A549 treated with AZD9567 at 1 μM for 4 hours (cell line): Measurements from ENCODE around the gene ERBB3. TPM values are rescaled to one million over a fixed set of nuclear protein-coding genes. Genes with fewer than 3 reads are reported as not detected.

Experiments used
- total RNA-seq: library from RNA; stranded (reverse); fragments of 200-300 nt; extraction: Qiagen RNA extraction; gene quantifications from 5 replicates; pipeline ENCODE4 v1.2.3, GENCODE V29; 2022; ENCODE audit not compliant: insufficient read depth

ERBB3 gene
- total RNA-seq: 0.93 to 5.5 TPM (median 1.8 TPM) in 5 replicates

DNA sequence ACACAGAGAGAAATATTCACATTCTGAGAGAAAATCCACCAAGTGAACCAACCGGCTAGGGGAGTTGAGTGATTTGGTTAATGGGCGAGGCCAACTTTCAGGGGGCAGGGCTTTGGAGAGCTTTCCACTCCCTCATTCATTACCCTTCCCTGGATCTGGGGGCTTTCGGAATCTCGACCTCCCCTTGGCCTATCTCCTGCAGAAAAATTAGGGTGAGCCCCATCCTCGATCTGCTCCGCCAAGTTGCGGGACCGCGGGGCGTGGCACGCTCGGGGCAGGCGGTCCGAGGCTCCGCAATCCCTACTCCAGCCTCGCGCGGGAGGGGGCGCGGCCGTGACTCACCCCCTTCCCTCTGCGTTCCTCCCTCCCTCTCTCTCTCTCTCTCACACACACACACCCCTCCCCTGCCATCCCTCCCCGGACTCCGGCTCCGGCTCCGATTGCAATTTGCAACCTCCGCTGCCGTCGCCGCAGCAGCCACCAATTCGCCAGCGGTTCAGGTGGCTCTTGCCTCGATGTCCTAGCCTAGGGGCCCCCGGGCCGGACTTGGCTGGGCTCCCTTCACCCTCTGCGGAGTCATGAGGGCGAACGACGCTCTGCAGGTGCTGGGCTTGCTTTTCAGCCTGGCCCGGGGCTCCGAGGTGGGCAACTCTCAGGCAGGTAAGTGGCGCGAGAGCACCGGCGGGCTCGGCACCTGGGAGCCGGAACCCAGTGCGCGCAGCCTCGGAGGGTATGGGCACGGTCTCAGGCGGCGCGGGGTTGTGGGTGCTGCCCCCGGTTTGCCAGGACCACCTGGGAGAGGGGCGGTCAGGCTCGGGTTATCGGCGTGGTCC is at the start of gene ERBB3:
TSS of gene ERBB3 (plus strand) at position 443 of the 833 bp plus-strand sequence. CDS start at position 579, 136 bp downstream.

DNA sequence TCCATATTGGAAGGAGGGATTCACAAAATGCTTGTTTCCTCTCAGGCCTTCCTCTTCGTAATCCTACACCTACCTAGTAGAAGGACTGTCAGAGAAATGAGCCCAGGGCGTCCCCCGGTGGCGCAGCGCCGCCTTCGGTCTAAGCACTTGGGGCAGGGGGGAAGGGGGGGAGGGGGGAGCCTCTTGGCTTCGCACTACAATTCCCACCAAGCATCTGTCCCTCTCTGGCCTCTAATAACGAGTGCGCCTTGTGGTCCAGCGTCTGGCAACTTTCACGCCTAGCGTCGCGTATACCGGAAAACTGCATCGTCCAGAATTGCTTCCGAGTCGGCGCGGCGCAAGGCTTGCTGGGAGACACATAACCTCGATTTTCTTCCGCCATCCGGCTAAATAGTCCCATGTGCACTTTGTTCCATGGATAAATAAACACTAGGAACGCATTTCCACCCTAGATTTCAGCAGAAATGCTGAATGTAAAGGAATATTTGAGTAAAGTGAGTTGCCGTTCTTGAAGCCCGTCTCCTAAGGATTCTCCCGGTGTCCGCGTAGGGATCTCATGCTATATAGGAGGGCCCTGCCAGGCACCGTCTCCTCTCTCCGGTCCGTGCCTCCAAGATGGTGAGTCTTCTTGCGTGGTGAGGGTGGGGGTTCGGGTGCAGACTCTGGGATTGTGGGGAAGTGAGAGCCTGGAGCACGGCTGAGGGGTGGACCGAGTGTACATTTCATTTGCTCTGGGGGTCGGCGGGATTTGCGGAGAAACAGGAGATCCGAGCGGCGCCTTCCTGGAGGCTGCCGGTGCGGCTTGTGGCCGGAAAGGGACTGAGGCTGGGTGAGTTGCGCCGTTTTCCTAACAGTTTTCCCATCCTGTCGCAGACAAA is 38.2 kb upstream of the ERBB3 start, which contains the start of gene RPS26:
TSS of gene RPS26 (plus strand) at position 367 of the 878 bp plus-strand sequence. CDS start at position 616, 249 bp downstream.

DNA sequence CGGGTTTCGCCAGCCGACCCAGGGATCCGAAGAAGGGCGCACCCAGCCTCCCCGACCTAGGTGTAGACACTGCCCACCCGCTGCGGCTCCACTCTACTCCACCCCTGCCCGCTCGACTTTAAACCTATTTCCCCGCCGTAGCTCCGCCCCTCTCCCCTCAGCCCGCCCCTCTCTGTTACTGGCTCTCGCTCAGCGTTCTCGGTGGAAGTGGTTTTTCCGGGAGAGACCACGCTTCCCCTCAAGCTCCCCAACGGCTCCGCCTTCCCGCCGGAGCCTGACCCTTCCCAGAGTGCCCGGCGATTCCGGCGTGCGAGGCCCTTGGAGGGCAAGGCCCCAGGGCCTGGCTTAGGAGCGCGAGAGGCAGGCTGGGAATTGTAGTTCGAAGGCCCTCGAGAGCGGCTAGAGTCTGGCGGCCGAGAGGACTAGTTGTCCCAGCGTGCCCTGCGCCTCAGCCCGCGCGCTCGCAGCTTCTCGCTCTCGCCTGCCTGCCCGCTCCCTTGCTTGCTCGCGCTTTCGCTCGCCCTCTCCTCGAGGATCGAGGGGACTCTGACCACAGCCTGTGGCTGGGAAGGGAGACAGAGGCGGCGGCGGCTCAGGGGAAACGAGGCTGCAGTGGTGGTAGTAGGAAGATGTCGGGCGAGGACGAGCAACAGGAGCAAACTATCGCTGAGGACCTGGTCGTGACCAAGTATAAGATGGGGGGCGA is 24.3 kb downstream of the ERBB3 start, which contains the start of gene PA2G4:
TSS of gene PA2G4 (plus strand) at position 451 of the 706 bp plus-strand sequence. CDS start at position 630, 179 bp downstream.

DNA sequence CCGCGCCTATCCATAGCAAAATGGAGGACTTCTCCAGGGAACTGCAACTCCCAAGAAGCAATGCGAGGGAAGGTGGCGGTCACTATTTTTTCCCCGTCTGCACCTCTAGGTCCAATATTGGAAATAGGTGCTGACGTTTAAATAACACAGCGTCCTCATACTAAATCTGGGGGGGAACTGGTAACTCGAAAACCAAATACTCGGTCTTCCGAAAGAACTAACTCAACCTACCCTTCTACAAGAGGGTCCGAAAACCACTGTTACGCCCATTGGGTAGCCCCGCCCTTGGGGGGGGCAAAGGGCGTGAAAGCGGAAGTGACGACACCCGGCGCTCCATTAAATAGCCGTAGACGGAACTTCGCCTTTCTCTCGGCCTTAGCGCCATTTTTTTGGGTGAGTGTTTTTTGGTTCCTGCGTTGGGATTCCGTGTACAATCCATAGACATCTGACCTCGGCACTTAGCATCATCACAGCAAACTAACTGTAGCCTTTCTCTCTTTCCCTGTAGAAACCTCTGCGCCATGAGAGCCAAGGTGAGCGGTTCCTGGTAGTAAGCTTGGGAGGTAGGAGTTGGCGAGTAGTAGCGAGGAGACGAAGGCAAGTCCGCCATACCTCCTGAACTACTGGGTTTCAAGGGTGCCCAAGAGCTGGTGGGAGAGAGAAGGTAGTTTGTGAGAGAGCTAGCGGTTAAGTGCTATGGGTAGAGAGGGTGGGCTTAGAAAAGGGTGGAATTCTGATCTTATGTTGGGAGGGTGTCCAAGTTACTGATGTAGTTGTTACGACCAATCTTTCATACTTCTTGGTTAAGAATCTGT is 36.5 kb downstream of the ERBB3 start, which contains the start of gene RPL41:
TSS of gene RPL41 (plus strand) at position 367 of the 815 bp plus-strand sequence.

DNA sequence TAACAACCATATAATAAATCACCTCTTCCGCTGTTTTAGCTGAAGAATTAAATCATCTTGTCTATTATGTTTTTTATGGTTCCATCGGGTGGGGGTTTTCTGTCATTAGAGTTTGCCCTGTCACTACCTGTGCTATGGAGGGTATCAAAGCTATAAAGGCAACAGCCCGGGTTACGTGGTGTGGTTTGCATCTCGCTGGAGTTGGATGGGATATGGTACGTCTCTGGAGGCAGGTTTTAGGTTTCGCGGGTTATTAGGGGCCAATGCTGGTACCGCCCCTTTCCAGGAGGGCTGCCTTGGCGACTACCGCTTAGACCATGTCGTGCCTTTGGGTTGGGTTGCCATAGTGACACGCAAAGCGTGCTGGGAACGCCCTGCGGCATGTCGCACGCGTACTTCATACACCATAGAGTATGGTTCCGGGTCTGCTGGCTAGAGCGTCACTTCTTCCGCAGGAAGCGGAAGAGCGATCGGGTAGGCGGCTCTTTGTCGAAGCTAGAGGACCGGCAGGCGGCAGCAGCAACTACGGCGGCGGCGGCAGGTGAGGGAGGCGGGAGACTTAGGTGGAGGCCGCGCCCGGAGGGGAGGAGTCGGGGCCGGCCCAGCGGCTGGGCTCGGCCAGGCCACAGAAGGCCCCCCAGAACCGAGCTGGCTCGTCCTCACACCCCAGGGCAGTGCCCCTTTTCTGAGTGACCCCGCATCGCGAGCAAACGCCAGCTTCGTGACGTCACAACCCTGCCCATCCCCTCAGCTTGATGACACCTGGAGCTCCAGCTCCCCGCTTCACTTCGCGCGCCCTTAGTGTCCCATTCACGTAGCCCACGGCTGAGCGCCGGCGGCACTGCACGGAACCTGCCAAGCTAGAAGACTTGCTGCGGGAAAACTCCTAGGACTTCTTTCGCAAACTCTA is 38.1 kb downstream of the ERBB3 start, which contains the start of gene ZC3H10:
TSS of gene ZC3H10 (plus strand) at position 489 of the 910 bp plus-strand sequence. CDS start 2,297 bp downstream, outside the sequence.

DNA sequence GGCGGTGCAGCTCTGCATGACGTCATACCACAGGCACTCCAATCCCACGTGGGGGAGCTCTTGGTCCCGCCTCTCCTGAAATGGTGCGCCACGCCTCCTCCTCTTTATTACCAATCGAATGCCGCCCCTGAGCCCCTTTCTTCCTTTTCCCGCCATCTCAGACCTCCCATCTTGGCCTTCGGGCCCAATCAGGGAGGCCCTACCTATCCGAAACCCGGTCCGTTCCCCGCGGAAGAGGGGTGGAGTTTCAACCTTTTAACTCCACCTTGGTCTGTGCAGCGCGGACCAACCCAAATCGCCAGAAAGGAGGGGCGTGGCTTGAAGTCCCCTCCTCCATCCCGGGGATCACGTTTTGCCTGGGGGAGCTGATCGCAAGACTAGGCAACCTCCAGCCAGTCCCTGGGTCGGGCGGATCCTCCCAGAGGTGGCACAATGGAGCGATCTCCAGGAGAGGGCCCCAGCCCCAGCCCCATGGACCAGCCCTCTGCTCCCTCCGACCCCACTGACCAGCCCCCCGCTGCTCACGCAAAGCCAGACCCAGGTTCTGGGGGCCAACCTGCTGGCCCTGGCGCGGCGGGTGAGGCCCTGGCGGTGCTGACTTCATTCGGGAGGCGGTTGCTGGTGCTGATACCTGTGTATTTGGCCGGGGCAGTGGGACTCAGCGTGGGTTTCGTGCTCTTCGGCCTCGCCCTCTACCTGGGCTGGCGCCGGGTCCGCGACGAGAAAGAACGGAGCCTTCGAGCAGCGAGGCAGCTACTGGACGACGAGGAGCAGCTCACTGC is 48.1 kb downstream of the ERBB3 start, which contains the start of gene ESYT1:
TSS of gene ESYT1 (plus strand) at position 380 of the 782 bp plus-strand sequence. CDS start at position 433, 53 bp downstream.

DNA sequence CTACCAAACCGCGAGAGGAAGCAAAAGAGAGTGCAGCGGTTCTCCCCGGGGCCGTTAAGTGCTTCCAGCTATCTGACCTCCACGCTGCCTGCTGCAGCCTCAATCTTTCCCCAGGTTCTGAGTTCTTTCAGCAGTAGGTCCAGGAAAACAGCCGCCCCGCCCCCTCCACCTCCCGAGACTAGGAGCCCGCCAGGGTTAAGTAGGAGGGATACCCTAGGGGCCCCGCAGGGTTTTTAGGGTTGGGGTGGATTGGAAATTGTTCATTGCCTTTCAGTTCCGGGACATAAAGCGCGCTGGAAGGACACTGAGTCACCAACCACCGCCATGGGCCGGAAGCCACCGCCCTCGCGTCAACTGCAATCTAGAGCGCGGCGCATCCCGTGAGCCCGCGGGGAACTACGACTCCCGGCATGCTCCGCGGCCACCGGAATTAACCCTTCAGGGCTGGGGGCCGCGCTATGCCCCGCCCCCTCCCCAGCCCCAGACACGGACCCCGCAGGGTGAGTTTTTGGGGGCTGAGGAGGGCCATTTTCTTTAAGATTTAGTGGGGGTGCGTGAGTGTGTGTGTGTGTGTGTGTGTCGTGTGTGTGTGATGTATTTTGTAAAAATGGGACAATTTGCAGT is 72.3 kb downstream of the ERBB3 start, which contains the start of gene MYL6B:
TSS of gene MYL6B (plus strand) at position 456 of the 624 bp plus-strand sequence. CDS start 1,332 bp downstream, outside the sequence.

Other genes with a start within 250 kb of the ERBB3 start
- 0.12 to 0.29 TPM (median 0.20 TPM) in 4 of 5 replicates, not detected in the other for gene MMP19, start 237.2 kb upstream of the ERBB3 start, total RNA-seq
- gene PYM1, start 152.3 kb upstream of the ERBB3 start, total RNA-seq: 38.0 to 46.9 TPM (median 40.9 TPM) in 5 replicates
- gene DGKA, start 149.0 kb upstream of the ERBB3 start, total RNA-seq: 16.5 to 52.6 TPM (median 18.3 TPM) in 5 replicates
- 0.73 to 2.4 TPM (median 0.96 TPM) in 5 replicates for gene PMEL, start 114.1 kb upstream of the ERBB3 start, total RNA-seq
- gene CDK2, start 113.3 kb upstream of the ERBB3 start, total RNA-seq: 46.4 to 94.3 TPM (median 55.3 TPM) in 5 replicates
- gene RAB5B, start 106.1 kb upstream of the ERBB3 start, total RNA-seq: 27.4 to 34.9 TPM (median 33.8 TPM) in 5 replicates
- 6.4 to 10.7 TPM (median 8.1 TPM) in 5 replicates for gene SUOX, start 82.9 kb upstream of the ERBB3 start, total RNA-seq
- 1.5 to 2.2 TPM (median 1.9 TPM) in 5 replicates for gene IKZF4, start 59.1 kb upstream of the ERBB3 start, total RNA-seq
- 460 to 862 TPM (median 750 TPM) in 5 replicates for gene RPS26, start 38.2 kb upstream of the ERBB3 start, total RNA-seq
- gene PA2G4, start 24.4 kb downstream of the ERBB3 start, total RNA-seq: 280 to 304 TPM (median 287 TPM) in 5 replicates
- gene RPL41, start 36.5 kb downstream of the ERBB3 start, total RNA-seq: 3,768 to 6,003 TPM (median 5,882 TPM) in 5 replicates
- 2.7 to 3.5 TPM (median 3.0 TPM) in 5 replicates for gene ZC3H10, start 38.1 kb downstream of the ERBB3 start, total RNA-seq
- gene ESYT1, start 48.1 kb downstream of the ERBB3 start, total RNA-seq: 59.9 to 76.2 TPM (median 68.0 TPM) in 5 replicates
- gene MYL6B, start 72.4 kb downstream of the ERBB3 start, total RNA-seq: 45.1 to 79.4 TPM (median 77.9 TPM) in 5 replicates
- gene MYL6, start 78.2 kb downstream of the ERBB3 start, total RNA-seq: 2,096 to 2,356 TPM (median 2,204 TPM) in 5 replicates
- gene SMARCC2, start 109.3 kb downstream of the ERBB3 start, total RNA-seq: 27.9 to 36.9 TPM (median 34.1 TPM) in 5 replicates
- gene RNF41, start 141.8 kb downstream of the ERBB3 start, total RNA-seq: 22.1 to 27.6 TPM (median 26.5 TPM) in 5 replicates
- 41.7 to 59.8 TPM (median 56.8 TPM) in 5 replicates for gene NABP2, start 144.2 kb downstream of the ERBB3 start, total RNA-seq
- 0.09 to 0.13 TPM in 2 of 5 replicates, not detected in the others for gene SLC39A5, start 149.9 kb downstream of the ERBB3 start, total RNA-seq
- 35.1 to 49.3 TPM (median 47.5 TPM) in 5 replicates for gene ANKRD52, start 178.2 kb downstream of the ERBB3 start, total RNA-seq
- gene COQ10A, start 186.8 kb downstream of the ERBB3 start, total RNA-seq: 12.7 to 20.1 TPM (median 19.6 TPM) in 5 replicates
- 137 to 190 TPM (median 152 TPM) in 5 replicates for gene CS, start 220.2 kb downstream of the ERBB3 start, total RNA-seq
- gene CNPY2, start 235.8 kb downstream of the ERBB3 start, total RNA-seq: 98.2 to 156 TPM (median 149 TPM) in 5 replicates